GM12892 (cell line): ENCODE measurements around the gene KAT2B.

Experiments
- POLR2A ChIP-seq: IDR thresholded peaks from 2 replicates; pipeline ENCODE4 v1.6.1; 2011; ENCODE audit warnings: low read depth, low read length, control low read depth
- POLR2AphosphoS5 ChIP-seq: IDR thresholded peaks from 2 replicates; pipeline ENCODE4 v1.6.1; 2011; ENCODE audit warnings: low read depth, low read length, control low read depth
- TAF1 ChIP-seq: IDR thresholded peaks from 2 replicates; pipeline ENCODE4 v1.6.1; 2011; ENCODE audit warnings: low read depth, mild to moderate bottlenecking, control low read depth, low read length, borderline replicate concordance

GRCh38 chr3:20101041-20101440 is 60.8 kb downstream of the KAT2B start:
- no peak for TF ChIP-seq POLR2A
- TF ChIP-seq TAF1 = no peak
- TF ChIP-seq POLR2AphosphoS5 = no peak
